GM21447 (cell line): ENCODE data around the gene YPEL3.
A peak's percentile ranks its signal among the peaks of the same experiment; 100 is the strongest.

Source experiments
- ATAC-seq: cut with Tn5 transposase; IDR thresholded peaks from one replicate; pipeline ENCODE4 v1.9.1; 2021; ENCODE audit not compliant: unreplicated experiment

The YPEL3 gene

GRCh38 chr16:30091474-30092372 is 4.3 kb downstream of the YPEL3 start, which contains the start of gene TBX6:
Gene TBX6 (minus strand): TSS chr16:30091924. CDS start chr16:30091193, 731 bp downstream.
- peak; percentile 55 for ATAC-seq

DNA sequence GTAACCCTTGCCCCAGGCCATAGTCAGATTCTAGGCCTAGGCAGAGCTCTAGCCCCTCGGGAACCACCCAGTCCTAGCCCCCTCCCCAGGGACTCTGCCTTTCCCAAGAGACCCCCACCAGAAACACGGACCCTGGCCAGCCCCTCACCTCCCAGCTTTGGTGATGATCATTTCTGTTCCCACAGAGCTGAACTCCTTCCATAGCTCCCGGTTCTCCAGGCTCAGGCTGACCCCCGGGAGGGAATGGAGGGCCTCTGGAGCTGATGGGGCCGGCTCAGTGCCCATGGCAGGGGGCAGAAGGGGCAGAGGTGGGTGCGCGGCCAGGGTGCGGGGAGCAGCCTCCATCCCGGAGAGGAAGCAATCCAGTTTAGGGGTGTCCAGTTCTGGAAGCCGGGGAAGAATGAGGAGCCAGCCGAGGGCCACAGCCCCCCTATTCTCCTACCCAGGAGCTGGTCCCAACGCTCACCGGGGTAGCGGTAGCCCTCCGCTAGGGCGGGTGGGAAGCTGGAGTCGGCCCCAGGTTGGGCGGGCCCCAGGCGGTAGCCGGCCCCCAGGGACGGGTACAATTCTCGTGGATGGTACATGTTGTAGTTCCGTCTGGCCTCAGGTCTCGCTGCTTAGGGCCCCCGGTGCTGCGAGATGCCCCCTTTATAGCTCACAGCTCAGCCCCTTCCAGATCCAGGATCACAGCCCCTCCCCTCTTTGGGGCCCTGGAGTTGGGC is 5.2 kb downstream of the YPEL3 start:
- ATAC-seq, result no peak

DNA sequence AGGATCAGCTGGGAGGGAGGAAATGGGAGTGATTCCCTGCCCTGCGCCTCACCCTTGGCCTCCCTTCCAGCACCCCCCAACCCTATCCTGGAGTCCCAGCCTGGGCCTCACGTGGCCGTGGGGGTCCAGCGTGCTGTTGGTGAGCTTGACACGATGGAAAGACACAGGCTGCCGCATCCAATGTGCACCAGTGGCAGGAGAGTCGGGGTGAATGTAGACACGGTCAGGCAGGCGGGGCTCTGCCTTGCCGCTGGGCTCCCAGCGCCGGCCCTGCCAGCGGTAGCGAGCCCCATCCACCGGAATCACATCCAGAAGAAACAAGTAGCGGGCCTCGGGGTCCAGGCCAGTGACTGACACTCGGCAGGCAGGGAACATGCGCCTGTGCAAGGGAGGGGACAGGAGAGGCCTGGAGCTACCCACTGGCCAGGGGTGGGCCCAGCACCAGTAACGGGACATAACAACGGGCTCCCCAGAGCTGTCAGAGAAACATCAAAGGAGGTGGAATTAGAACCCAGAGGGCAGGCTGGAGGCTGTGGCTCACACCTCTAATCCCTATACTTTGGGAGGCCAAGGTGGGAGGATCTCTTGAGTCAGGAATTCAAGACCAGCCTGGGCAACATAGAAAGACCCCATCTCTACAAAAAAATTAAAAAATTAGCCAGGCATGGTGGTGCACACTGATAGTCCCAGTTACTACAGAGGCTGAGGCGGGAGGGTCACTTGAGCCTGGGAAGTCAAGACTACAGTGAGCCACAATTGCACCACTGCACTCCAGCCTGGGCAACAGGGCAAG is 7.0 kb downstream of the YPEL3 start:
- no peak for ATAC-seq

- no peak for ATAC-seq
These were observed 7.7 kb downstream of the YPEL3 start for GRCh38 chr16:30088237-30088831.

DNA sequence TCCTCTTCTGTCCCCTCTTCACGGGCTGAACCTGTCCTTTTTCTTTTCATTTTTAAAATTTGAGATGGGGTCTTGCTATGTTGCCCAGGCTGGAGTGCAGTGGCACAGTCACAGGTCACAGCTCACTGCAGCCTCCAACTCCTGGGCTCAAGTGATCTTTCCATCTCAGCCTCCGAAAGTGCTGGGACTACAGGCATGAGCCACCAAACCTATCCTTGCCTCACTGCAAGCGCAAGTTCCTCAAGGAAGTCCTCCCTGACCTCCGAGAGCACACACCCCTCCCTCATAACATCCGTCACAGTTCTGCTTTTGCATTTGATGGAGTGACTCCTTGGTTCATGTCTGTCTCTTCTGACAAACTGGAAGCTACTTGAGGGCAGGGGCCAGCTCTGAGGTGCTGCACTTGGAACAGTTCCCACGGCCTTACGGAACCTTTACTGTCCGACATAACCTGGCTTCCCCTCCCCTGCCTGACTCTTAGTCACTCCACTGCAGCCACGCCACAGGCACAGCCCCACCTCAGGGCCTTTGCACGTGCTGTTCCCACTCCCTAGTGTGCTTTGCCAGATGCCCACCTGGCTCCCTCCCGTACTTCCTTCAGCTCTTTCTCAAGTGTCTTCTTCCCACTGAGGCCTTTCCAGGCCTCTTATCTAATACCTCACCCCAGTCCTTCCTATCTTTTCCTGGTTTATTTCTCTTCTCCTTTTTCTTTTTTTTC is 8.7 kb downstream of the YPEL3 start:
- no peak for ATAC-seq

GRCh38 chr16:30086291-30087140 is 9.5 kb downstream of the YPEL3 start:
- no peak for ATAC-seq

- ATAC-seq, result no peak
These were observed 10.2 kb downstream of the YPEL3 start for GRCh38 chr16:30085820-30086219.

- no peak for ATAC-seq
These were observed 10.8 kb downstream of the YPEL3 start for GRCh38 chr16:30085247-30085646.

DNA sequence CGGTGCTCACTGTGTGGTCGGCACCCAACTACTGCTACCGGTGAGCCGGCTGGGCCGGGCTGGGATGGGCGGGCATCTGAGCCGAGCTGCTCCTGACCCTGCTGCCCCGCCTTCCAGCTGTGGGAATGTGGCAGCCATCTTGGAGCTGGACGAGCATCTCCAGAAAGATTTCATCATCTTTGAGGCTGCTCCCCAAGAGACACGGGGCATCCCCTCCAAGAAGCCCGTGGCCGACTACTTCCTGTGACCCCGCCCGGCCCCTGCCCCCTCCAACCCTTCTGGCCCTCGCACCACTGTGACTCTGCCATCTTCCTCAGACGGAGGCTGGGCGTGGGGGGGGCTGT is 11.2 kb downstream of the YPEL3 start:
- ATAC-seq, result no peak

DNA sequence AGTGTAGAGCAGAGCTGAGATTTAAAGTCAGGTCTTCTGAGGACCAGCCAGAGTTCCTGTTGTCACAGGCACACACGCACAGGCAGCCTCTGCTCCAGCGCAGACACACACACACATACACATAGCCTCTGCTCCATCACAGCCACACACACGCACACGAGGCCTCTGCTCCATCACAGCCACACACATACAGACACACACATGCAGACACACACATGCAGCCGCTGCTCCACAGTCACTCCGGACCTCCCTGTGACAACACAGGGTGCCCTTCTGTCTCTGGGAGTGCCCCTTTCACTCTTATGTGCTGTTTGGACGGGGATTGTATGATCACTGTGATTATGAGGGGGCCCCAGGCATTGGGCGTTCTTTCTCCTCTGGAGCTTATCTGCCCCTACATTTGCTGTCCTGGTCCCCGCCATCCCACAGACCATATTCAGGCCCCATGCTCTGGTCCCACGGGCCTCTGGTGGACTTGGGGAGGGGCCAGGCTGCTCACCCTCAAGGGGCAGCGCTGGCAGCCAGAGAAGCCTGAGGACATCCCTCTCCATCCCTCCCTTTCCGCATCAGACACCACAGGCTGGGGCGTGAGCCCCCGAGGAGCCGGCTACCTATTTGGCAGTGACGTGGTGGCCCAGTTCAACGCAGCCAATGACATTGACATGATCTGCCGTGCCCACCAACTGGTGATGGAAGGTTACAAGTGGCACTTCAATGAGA is 11.8 kb downstream of the YPEL3 start:
- no peak for ATAC-seq

GRCh38 chr16:30083216-30084055 is 12.6 kb downstream of the YPEL3 start:
- no peak for ATAC-seq

- no peak for ATAC-seq
These were observed 13.4 kb downstream of the YPEL3 start for GRCh38 chr16:30082545-30083090.

- ATAC-seq, result no peak
These were observed 16.5 kb downstream of the YPEL3 start for GRCh38 chr16:30079480-30079879.

DNA sequence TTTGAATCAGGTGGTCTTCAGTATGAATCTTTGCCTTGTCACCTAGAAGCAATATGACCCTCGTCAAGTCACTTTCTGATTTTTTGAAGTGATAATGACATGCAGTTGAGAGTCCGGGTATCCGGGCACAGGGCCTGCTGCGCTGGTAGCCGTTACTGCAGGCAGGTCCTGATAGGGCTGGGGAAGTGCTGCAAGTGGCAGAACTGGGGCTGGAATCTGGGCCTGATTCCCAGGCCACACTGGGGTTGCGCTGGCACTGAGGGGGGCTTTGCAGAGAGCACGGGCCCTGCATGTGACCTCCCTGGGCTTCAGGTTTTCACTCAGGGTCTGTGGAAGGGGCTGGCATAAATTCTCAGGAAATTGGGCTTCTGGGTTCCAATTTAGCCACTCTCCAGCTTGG is 17.3 kb downstream of the YPEL3 start:
- no peak for ATAC-seq

DNA sequence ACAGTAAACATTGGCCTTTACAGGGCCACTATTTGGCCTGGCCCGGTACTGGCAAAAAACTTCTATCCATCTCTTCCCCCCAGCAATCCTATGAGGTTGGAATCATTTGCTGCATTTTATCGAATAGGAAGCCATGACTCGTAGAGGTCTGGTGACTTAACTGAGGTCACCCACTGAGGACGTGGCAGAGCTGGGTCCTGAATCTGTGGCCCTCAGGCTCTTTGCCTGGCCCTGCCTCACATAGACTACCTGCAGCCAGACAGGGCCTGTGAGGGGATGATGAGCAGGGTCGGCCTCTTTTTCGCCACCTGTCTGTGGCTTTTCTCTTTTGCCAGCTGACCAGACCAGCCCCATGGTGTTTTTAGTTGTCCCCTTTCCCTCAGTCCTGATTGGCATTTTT is 18.4 kb downstream of the YPEL3 start:
- no peak for ATAC-seq

- peak; percentile 28 for ATAC-seq
These were observed 19.7 kb downstream of the YPEL3 start for GRCh38 chr16:30076276-30076791.

DNA sequence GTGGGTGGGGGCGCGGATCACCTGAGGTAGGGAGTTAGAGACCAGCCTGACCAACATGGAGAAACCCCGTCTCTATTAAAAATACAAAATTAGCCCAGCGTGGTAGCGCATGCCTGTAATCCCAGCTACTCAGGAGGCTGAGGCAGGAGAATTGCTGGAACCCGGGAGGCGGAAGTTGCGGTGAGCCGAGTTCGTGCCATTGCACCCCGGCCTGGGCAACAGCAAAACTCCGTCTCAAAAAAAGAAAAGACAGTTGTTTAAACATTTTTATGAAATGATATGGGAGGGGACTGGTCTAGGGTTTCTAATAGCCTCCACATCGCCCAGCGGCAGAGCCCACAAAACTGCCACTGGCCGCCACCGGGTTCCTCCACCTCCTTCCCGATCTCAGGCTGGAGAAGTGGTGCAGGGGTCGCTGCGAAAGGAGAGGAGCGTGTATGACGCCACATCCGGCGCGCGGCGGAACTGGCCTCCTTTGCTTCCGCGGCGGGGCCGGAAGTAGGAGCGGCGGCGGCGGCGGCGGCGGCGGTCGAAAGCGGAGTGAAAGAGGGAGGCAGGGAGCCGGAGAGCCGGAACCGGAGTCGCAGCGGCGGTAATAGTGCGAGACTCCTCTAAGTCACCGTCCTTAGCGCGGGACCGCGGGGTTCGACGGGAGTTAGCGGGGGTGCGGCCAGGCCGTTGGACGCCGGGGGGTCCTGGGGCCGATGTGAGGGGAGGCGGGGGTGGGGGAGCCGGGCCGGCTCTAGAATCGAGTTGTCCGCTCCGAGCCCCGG is 20.3 kb downstream of the YPEL3 start, which contains the start of gene PPP4C:
TSS of gene PPP4C (plus strand) at position 492 of the 773 bp plus-strand sequence. CDS start 384 bp downstream, outside the sequence.
- ATAC-seq, result peak; percentile 73
